GM18868 (cell line): ENCODE data around the gene FCGR3A.
"Not testable (repeated sequence)": the region's sequence is repeated elsewhere in the genome, so short reads cannot be mapped to it uniquely, and the experiment has no call there.

Experiments used
- ATAC-seq: cut with Tn5 transposase; IDR thresholded peaks from one replicate; pipeline ENCODE4 v1.9.1; 2021; ENCODE audit warnings: mild to moderate bottlenecking, moderate library complexity; ENCODE audit not compliant: unreplicated experiment

Gene FCGR3A

DNA sequence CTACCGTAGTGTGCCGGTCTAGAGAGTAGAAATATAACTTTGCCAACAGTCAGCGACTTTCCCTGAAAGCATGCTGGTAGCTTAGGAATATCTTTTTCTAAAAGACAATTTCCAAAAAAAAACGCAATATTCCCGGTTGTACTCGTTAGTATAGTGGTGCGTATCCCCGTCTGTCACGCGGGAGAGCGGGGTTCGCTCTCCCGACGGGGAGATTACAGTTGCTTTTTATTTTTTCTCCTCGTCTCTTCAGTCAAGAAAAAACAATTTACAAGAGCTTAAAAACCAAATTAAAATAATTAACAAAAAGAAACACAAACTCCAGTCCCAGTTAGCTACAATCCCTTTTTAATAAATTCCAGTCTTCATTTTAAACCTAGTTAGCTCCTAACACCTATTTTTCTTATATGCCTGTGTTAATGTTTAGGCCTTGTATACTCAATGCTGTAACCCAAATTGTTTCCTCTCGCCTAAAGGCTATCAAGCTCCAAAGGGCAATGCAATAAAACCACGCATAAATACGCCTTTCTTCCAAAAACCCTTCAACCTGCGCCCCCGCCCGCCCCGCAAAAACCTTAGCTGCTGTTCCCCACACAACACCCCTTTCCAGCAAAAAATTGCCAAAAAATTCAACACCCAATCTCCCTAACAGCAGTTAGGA, 17.5 kb downstream of the FCGR3A start:
- no peak for ATAC-seq

GRCh38 chr1:161530671-161531641, 18.7 kb downstream of the FCGR3A start:
- peak; percentile 71 for ATAC-seq

- ATAC-seq, result peak; percentile 32
These were observed 19.5 kb downstream of the FCGR3A start for GRCh38 chr1:161530158-161530557.

- ATAC-seq, result not testable (repeated sequence)
These were observed 20.0 kb downstream of the FCGR3A start for GRCh38 chr1:161529463-161530104.

DNA sequence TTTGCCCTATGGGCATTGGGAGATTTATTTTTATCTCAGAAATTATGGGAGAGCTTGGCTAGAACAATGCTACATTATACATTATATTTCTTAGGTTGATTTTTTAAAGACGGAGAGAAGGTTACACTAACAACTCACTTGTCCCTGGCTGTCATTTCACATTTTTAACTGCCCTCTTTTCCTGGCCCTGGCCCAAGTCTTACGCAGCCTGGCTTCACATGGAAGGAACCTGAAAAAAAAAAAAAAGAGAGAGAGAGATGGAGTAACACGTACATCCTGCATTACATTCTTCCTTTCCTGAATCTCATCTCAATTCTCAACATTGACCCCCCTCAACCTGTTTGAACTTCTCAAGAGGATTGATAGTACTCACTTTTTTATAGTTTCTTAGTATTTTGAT, 21.1 kb downstream of the FCGR3A start:
- not testable (repeated sequence) for ATAC-seq

- not testable (repeated sequence) for ATAC-seq
These were observed 23.7 kb downstream of the FCGR3A start for GRCh38 chr1:161525918-161526317.

DNA sequence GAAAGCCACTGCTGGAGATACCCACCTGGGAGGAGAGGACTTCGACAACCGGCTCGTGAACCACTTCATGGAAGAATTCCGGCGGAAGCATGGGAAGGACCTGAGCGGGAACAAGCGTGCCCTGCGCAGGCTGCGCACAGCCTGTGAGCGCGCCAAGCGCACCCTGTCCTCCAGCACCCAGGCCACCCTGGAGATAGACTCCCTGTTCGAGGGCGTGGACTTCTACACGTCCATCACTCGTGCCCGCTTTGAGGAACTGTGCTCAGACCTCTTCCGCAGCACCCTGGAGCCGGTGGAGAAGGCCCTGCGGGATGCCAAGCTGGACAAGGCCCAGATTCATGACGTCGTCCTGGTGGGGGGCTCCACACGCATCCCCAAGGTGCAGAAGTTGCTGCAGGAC, 24.3 kb downstream of the FCGR3A start:
- ATAC-seq, result not testable (repeated sequence)

GRCh38 chr1:161524742-161525291, 24.8 kb downstream of the FCGR3A start:
- peak; percentile 27 for ATAC-seq

DNA sequence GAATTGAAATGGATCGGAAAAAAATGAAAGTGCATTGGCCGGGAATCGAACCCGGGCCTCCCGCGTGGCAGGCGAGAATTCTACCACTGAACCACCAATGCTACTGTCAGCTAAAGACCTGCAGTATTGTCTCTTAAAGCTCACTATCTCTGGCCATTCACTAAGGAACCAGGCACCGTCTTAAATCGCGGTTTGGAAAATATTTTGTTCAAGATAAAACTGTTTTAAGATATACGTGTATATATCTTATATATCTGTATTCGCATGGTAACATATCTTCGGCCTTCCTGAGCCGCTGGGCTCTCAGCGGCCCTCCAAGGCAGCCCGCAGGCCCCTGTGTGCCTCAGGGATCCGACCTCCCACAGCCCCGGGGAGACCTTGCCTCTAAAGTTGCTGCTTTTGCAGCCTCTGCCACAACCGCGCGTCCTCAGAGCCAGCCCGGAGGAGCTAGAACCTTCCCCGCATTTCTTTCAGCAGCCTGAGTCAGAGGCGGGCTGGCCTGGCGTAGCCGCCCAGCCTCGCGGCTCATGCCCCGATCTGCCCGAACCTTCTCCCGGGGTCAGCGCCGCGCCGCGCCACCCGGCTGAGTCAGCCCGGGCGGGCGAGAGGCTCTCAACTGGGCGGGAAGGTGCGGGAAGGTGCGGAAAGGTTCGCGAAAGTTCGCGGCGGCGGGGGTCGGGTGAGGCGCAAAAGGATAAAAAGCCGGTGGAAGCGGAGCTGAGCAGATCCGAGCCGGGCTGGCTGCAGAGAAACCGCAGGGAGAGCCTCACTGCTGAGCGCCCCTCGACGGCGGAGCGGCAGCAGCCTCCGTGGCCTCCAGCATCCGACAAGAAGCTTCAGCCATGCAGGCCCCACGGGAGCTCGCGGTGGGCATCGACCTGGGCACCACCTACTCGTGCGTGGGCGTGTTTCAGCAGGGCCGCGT, 25.5 kb downstream of the FCGR3A start, which contains the start of gene HSPA6:
TSS of gene HSPA6 (plus strand) at position 724 of the 925 bp plus-strand sequence. CDS start at position 843, 119 bp downstream.
- peak; percentile 46 for ATAC-seq

- not testable (repeated sequence) for ATAC-seq
These were observed 26.4 kb downstream of the FCGR3A start for GRCh38 chr1:161523041-161523816.

GRCh38 chr1:161513953-161514352, 35.7 kb downstream of the FCGR3A start:
- ATAC-seq, result not testable (repeated sequence)

- ATAC-seq, result not testable (repeated sequence)
These were observed 36.2 kb downstream of the FCGR3A start for GRCh38 chr1:161513448-161513780.

- ATAC-seq, result not testable (repeated sequence)
These were observed 36.8 kb downstream of the FCGR3A start for GRCh38 chr1:161512636-161513447.

DNA sequence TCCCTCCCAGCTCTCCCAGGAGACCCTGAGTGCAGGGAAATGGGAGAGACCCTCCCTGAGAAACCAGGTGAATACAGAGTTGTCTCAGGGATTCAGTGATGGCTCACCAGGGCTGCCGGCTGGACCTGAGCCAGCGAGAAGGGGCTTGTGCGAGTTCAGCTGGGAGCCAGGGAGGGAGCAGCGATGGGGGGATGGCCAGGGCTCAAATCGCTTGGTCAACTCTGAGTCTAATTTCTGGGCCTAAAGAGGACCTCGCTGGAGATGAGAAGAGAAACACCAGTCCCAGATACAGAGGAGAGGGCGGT, 37.9 kb downstream of the FCGR3A start:
- ATAC-seq, result no peak

GRCh38 chr1:161511018-161511755, 38.4 kb downstream of the FCGR3A start:
- no peak for ATAC-seq

GRCh38 chr1:161510477-161510876, 39.1 kb downstream of the FCGR3A start:
- ATAC-seq, result no peak

DNA sequence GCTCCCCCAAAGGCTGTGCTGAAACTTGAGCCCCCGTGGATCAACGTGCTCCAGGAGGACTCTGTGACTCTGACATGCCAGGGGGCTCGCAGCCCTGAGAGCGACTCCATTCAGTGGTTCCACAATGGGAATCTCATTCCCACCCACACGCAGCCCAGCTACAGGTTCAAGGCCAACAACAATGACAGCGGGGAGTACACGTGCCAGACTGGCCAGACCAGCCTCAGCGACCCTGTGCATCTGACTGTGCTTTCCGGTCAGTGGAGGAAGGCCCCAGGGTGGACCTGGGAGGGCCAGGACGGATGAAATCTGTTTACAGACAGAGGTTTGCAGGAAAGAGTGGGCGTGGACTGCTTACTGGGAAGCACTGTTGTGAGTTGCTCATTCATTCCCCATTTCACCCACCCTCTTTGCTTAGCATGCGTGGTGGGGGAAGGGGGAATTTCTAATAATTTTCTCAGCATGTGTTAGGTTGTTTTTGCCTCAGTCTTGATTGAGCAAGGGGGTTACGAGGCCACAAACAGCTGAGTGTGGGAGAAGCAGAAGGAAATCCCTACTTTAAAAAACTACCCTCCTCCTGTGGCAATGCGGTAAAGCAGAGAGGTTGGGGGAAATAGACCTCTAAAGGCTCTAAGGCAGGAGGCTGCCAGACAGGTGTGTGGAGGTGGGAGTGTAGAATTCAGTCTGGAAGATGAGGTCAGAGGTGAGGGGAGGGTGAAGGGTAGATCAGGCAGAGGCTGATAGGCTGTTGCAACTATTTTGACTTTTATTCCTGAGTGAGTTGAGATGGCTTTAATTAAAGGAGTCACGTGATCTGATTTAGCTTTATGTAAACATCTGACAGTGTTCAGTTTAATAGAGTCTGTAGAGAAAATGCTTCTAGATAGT, 43.0 kb downstream of the FCGR3A start:
- no peak for ATAC-seq
